ENCODE measurements around the gene NECTIN4.
"Not testable (repeated sequence)": the region's sequence is repeated elsewhere in the genome, so short reads cannot be mapped to it uniquely, and the experiment has no call there.

The NECTIN4 gene

GRCh38 chr1:161048949-161049722, 40.2 kb downstream of the NECTIN4 start:
- DNase-seq, result no peak

GRCh38 chr1:161047436-161048420, 41.6 kb downstream of the NECTIN4 start:
- no peak for DNase-seq

- DNase-seq, result no peak
Observed at GRCh38 chr1:161046605-161047228, 42.6 kb downstream of the NECTIN4 start.

GRCh38 chr1:161045736-161046604, 43.4 kb downstream of the NECTIN4 start, which contains the start of gene USF1:
Gene USF1 (minus strand): TSS chr1:161045977. CDS start chr1:161043275, 2,702 bp downstream.
- peak; percentile 84 to 94 for DNase-seq

GRCh38 chr1:161044908-161045735, 44.2 kb downstream of the NECTIN4 start:
- DNase-seq, result peak; percentile 67 to 89

GRCh38 chr1:161044535-161044907, 44.8 kb downstream of the NECTIN4 start:
- peak in 1 of 2 donors; percentile 72 for DNase-seq

GRCh38 chr1:161039546-161039945, 49.8 kb downstream of the NECTIN4 start:
- DNase-seq, result no peak

GRCh38 chr1:161039154-161039545, 50.2 kb downstream of the NECTIN4 start:
- no peak for DNase-seq

- peak; percentile 15 to 49 for DNase-seq
Observed at GRCh38 chr1:161038523-161039153, 50.7 kb downstream of the NECTIN4 start, which contains the start of gene TSTD1. Gene TSTD1 (minus strand): TSS chr1:161038964. CDS start chr1:161038889, 75 bp downstream.

GRCh38 chr1:161037661-161038522, 51.5 kb downstream of the NECTIN4 start:
- no peak for DNase-seq

GRCh38 chr1:161033751-161034150, 55.6 kb downstream of the NECTIN4 start:
- DNase-seq, result no peak

GRCh38 chr1:161032409-161032808, 56.9 kb downstream of the NECTIN4 start:
- DNase-seq, result no peak

GRCh38 chr1:161031874-161032273, 57.5 kb downstream of the NECTIN4 start:
- DNase-seq, result no peak

GRCh38 chr1:161029466-161029865, 59.9 kb downstream of the NECTIN4 start:
- not testable (repeated sequence) for DNase-seq

- DNase-seq, result not testable (repeated sequence)
Observed at GRCh38 chr1:161026954-161027353, 62.4 kb downstream of the NECTIN4 start.

GRCh38 chr1:161022432-161022831, 66.9 kb downstream of the NECTIN4 start:
- DNase-seq, result not testable (repeated sequence)

- DNase-seq, result no peak
Observed at GRCh38 chr1:161021970-161022353, 67.4 kb downstream of the NECTIN4 start.

GRCh38 chr1:161021165-161021969, 68.0 kb downstream of the NECTIN4 start:
- DNase-seq, result peak; percentile 55 to 60

Measured in bone marrow (tissue), 2 donors.